HG03139 (cell line): ENCODE data around the gene UQCR10.
"Not testable (repeated sequence)": the region's sequence is repeated elsewhere in the genome, so short reads cannot be mapped to it uniquely, and the experiment has no call there.

Experiments used
- ATAC-seq: cut with Tn5 transposase; IDR thresholded peaks from one replicate; pipeline ENCODE4 v1.9.1; 2021; ENCODE audit not compliant: unreplicated experiment

The UQCR10 gene

GRCh38 chr22:29735416-29735815 lies 31.8 kb upstream of the UQCR10 start:
- ATAC-seq: no peak

GRCh38 chr22:29737251-29738117 lies 29.7 kb upstream of the UQCR10 start:
- no peak for ATAC-seq

- no peak for ATAC-seq
Observed at GRCh38 chr22:29738118-29738815, 28.9 kb upstream of the UQCR10 start.

- ATAC-seq: no peak
Observed at GRCh38 chr22:29739346-29739875, 27.8 kb upstream of the UQCR10 start.

DNA sequence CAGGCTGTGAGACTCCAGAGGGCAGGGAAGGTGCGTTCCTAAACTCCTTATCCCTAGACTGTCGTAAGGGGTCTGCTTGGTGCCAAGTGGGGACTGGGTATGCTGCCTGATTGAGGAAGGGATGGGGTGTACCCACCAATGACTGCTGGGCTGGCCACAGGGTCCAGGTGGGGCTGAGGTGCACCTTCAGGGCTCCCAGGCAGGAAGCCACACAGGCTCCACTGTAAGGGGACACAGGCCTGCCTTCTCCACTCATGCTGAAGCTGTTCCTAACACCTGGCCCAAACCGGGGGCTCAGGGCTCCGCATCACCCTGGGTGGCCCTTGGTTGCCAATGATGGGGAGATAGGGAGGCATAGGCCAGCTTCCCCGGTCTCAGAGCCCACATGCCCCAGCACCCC lies 27.0 kb upstream of the UQCR10 start:
- no peak for ATAC-seq

DNA sequence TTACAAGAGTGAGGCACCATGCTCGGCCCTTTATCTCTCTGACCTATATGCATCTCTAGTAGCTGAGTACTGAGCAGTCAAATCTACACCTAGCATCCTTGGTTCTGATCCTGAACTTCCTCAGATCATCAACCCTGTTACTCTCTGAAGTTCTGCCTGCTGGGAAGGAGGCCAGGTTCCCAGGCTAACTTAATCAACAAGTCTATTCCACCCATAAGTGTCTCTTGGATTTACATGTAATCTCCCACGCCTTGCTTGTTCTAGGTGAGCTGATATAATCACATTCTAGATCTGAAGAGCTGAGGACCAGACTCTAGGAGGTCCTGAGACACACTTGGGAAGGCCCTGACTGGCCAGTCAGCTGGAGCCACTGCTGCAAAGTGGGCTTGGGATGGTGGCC lies 25.2 kb upstream of the UQCR10 start:
- no peak for ATAC-seq

- ATAC-seq: no peak
Observed at GRCh38 chr22:29742326-29742725, 24.8 kb upstream of the UQCR10 start.

DNA sequence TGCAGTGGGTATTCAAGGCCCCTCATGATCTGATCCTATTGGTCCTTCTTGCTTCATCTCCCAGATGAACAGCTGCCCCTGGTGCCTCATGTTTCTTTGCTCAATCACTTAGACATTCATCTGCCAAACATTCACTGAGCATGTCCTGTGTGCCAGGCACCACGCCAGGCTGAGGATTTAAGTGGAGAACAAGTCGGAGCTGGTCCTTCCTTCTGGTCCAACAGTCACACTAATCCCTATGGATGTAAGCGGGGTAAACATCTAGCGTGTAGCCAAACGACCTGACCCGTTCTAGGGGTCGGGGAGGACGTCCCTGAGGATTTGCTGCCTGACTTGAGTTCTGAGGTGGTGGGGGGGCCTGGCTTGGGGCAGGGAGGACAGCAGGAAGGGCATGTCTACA lies 22.3 kb upstream of the UQCR10 start:
- no peak for ATAC-seq

DNA sequence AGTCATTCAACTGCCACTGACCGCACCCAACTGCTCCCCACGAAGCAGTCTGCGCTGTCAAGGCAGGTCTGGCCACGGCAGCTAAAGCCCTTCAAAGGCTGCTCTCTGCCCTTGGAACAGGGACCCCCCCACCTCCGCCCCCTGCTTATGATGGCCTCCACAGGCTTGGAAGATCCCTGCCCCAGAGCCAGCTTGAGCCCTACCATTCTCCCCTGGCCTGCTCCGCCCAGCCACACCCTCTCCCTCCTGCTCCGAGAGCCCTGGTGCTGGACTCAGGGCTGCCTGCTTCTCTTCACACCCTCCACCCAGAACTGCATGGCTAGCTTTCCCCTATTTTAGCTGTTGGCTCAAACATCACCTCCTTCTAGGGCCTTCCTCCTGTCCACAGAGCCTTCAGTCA lies 19.3 kb upstream of the UQCR10 start:
- no peak for ATAC-seq

DNA sequence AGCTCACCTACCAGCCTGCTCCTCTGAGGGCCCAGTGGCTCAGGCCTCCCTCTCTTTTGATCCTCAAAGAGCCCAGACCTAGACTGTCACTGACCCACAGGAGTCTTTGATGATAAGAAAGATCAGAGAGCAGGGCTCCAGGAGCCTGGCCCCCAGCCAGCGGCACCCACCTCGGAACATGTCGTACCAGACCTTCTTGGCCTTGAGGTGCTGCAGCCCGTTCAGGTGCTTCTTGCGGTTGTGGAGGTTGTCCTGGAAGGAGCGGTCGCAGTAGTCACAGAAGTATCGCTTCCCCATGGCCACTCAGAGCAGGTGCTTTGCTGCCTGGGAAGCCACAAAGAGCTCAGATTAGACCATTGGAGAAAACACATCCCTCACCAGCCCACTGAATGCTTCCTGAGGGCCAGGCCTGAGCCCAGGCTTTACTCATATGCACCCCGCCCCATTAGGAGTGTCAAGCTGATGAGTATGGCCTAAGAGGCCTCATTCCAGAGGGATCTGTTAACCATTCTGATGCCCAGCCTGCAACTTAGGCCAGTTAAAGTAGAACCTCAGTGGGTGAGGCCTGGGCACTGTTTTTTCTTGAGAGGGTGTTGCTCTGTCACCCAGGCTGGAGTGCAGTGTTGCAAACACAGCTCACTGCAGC lies 18.8 kb upstream of the UQCR10 start:
- no peak for ATAC-seq

GRCh38 chr22:29750029-29750428 lies 17.1 kb upstream of the UQCR10 start:
- ATAC-seq: no peak

DNA sequence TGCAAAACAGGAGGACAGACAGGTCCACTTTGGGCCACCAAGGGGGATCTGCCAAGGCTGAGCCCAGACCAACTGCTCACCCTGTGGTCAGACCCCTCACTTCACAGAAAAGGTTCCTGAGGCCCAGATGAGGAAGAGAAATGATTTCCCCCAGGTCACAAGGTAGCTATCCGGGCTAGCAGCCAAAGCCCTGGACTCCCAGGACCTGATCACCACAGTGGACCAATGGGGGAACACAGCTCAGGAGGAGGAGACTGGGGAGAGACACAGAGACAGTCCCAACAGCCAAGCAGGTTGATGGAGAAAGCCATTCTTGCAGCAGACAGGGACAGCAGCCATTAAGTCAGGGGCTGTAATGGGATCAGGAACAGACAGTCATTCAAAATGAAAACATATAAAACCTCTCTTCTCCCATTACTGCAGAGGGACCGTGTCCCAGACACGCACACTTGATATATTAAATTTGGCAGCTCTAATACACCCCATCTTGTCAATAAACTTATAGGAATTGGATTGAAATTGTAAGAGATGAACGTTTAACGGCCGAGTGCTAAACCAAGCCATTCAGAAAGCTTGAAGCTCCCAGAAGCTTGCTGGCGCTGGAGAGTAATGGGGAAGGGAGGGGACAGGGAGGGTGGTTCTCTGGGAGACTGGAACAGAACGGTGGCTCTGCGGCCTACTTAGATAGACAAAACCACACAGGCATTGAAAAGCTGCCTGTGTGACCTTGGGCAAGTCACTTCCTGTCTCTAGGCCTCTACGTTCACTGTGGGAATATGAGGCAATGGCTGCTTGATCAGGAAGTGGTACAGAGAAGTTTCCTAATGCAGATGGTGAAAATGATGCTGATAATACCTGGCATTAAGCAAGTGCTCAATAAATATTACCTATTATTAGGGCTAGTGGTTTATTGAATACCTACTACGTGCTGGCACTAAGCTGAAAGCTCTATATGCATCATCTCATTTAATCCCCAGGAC lies 16.3 kb upstream of the UQCR10 start:
- no peak for ATAC-seq

DNA sequence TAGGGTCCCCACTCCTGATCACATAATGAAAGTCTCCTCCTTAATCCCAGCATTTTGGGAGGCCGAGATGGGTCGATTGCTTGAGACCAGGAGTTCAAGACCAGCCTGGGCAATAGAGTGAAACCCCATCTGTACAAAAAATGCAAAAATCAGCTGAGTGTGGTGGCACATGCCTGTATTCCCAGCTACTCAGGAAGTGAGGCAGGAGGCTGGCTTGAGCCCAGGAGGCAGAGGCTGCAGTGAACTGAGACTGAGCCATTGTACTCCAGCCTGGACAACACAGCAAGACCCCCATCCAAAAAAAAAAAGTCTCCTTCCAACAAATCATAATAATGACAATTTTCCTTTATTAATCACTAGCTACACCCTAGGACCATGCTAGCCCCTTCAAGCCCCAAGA lies 15.5 kb upstream of the UQCR10 start:
- no peak for ATAC-seq

- ATAC-seq: no peak
Observed at GRCh38 chr22:29753808-29754657, 13.1 kb upstream of the UQCR10 start.

DNA sequence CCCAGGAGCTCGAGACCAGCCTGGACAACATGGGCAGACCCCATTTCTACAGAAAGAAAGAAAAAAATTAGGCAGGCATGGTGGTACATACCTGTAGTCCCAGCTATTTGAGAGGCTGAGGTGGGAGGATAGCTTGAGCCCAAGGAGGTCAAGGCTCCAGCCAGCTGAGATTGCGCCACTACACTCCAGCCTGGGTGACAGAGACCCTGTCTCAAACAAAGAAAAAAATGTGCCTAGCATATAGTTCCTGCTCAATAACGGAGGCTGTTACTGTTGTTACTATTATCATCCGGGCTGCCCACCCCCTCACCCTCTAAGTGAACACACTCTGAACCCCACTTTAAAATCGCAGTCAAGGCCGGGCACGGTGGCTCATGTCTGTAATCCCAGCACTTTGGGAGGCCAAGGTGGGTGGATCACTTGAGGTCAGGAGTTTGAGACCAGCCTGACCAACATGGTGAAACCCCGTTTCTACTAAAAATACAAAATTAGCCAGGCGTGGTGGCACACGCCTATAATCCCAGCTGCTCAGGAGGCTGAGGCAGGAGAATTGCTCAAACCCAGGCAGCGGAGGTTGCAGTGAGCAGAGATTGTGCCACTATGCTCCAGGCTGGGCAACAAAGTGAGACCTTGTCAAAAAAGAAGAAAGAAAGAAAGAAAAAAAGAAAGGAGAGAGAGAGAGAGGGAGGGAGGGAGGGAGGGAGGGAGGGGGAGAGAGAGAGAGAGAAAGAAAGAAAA lies 12.3 kb upstream of the UQCR10 start:
- not testable (repeated sequence) for ATAC-seq

DNA sequence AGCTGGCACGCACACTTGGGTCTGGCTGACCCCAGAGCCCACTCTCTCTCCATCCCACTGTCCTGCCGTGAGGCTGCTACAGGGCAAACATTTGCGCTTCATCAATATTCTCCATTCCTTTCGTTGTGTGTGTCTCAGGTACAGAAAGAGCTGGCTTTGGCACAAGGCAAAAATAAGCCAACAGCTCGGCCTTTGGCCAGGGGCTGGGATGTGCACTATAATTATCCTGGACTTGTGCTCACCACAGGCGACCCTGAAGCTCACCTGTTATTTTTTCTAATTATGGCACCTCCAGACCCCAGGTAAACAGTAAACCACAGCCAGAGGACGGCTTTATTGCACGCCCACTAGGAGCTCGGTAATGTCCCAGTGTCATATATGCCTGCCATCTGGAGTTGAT lies 11.3 kb upstream of the UQCR10 start:
- no peak for ATAC-seq

GRCh38 chr22:29756341-29756740 lies 10.8 kb upstream of the UQCR10 start:
- no peak for ATAC-seq

DNA sequence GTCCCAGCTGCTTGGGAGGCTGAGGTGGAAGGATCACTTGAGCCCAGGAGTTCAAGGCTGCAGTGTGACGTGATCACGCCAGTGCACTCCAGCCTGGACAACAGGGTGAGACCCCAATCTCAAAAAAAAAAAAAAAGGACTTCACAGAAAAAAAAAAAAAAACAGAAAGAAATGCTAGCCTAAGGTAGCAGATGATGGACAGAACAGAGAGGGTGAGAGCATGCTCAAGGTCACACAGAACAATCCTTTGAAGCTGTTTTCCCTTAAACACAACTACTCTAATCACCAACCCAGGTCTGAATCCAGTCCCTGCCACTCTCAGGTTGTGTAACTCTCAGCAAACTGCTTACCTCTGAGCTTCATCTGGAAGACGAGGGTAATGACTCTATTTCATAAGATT lies 10.1 kb upstream of the UQCR10 start:
- ATAC-seq: no peak

DNA sequence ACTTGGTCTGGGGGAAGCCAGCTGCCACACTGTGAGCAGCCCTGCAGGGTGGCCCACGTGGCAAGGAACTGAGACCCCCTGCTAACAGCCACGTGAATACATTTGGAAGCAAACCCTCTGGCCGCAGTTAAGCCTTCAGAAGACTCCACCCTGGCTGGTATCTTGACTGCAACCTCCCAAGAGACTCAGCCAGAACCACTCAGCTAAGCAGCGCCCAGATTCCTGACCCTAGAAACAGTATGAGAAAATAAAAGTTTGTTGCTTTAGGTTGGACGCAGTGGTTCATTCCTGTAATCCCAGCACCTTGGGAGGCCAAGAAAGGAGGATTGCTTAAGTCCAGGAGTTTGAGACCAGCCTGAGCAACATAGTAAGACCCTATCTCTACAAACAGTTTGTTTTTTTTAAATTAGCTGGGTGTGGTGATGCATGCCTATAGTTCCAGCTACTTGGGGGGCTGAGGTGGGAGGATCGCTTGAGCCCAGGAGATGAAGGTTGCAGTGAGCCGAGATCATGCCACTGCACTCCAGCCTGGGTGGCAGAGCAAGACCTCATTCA lies 9.0 kb upstream of the UQCR10 start:
- no peak for ATAC-seq
